HL-60 (cell line): Measurements from ENCODE around the gene DNAJC30.

Source experiments
- DNase-seq, 2 experiments: peaks; one replicate each; pipeline ENCODE4 v3.0.0-alpha.2; 2010 to 2020; ENCODE audit warnings: low read depth in 1 of 2, low spot score in 1 of 2
- H3K27ac ChIP-seq: fragments of 250-450 bp; sonication (Bioruptor Pico); replicated peaks from 2 replicates; pipeline ENCODE4 v1.5.1; 2020; ENCODE audit warnings: mild to moderate bottlenecking, moderate library complexity
- H3K27me3 ChIP-seq: fragments of 250-450 bp; sonication (Bioruptor Pico); 2 replicates; pipeline ENCODE4 v1.5.1; 2021; ENCODE audit warnings: mild to moderate bottlenecking, moderate library complexity; ENCODE audit not compliant: insufficient read depth, poor library complexity, severe bottlenecking
- H3K4me3 ChIP-seq: replicated peaks from 2 replicates; pipeline ENCODE4 v1.5.1; 2011; ENCODE audit warnings: mild to moderate bottlenecking, control low read depth, low read length; ENCODE audit not compliant: insufficient read depth
- CTCF ChIP-seq: IDR thresholded peaks from one replicate; pipeline ENCODE4 v1.5.1; 2011; ENCODE audit warnings: low read length, control low read depth, inconsistent platforms; ENCODE audit not compliant: insufficient read depth
- GABPA ChIP-seq: IDR thresholded peaks from 2 replicates; pipeline ENCODE4 v1.6.1; 2012; ENCODE audit warnings: low read depth
- POLR2AphosphoS5 ChIP-seq: IDR thresholded peaks from 2 replicates; pipeline ENCODE4 v1.6.1; 2012; ENCODE audit warnings: low read depth
- REST ChIP-seq: IDR thresholded peaks from 2 replicates; pipeline ENCODE4 v1.6.1; 2012; ENCODE audit warnings: low read depth; ENCODE audit not compliant: insufficient replicate concordance
- SPI1 ChIP-seq: IDR thresholded peaks from 2 replicates; pipeline ENCODE4 v1.6.1; 2012; ENCODE audit warnings: low read depth, mild to moderate bottlenecking, borderline replicate concordance

DNAJC30 gene

DNA sequence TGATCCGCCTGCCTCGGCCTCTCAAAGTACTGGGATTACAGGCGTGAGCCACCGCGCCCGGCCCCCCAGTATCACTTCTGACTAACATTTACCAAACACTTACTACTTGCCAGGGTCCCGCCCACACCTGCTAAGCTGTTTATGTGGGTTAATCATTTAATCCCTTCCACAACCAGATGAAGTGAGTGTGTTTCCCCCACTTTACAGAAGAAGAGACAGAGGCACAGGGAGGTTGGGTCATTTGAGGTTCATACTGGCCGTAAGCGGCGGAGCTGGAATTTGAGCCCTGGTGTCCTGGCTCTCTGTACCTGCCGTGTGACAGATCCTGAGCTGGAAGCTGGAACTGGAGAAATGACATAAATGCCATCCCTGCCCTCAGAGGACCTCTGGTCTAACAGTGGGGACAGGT, 30.7 kb downstream of the DNAJC30 start:
- Histone ChIP-seq H3K27ac (no peak overlapping the region), H3K27me3 (peaks cover 17% of the 10 kb centered on the region), H3K4me3 (no peak overlapping the region)
- TF ChIP-seq GABPA (no peak), CTCF (no peak), REST (no peak), SPI1 (no peak), POLR2AphosphoS5 (no peak)
- DNase-seq = no peak

GRCh38 chr7:73650524-73650923, 32.7 kb downstream of the DNAJC30 start:
- Histone ChIP-seq H3K4me3 (no peak overlapping the region), H3K27ac (no peak overlapping the region), H3K27me3 (peaks cover 29% of the 10 kb centered on the region)
- DNase-seq = no peak
- TF ChIP-seq CTCF (no peak), POLR2AphosphoS5 (no peak), SPI1 (no peak), REST (no peak), GABPA (no peak)

- H3K27ac ChIP-seq = no peak overlapping the region
- H3K4me3 ChIP-seq = no peak overlapping the region
- no peak for DNase-seq
- TF ChIP-seq SPI1 (no peak), REST (no peak), CTCF (no peak), POLR2AphosphoS5 (no peak), GABPA (no peak)
- peaks cover 26% of the 10 kb centered on the region for H3K27me3 ChIP-seq
Observed at GRCh38 chr7:73649576-73649975, 33.7 kb downstream of the DNAJC30 start.
